Large intestine (tissue), 3 donors: ENCODE data around the gene ATP6V1B1. TPM values are rescaled to one million over a fixed set of nuclear protein-coding genes. Genes with fewer than 3 reads are reported as not detected.
A peak's percentile ranks its signal among the peaks of the same experiment; 100 is the strongest.

Experiments
- DNase-seq, 2 donors: peaks; one replicate each; pipeline versions ENCODE4 v3.0.0 to v3.0.0-alpha.2; 2013
- H3K27ac ChIP-seq: one replicate; pipeline ENCODE4 v1.5.1; 2013; ENCODE audit warnings: low read length
- H3K27me3 ChIP-seq: 2 replicates; pipeline ENCODE4 v1.6.1; 2013; ENCODE audit warnings: low read length; ENCODE audit not compliant: control insufficient read depth, insufficient read depth
- H3K36me3 ChIP-seq: 2 replicates; pipeline ENCODE4 v1.6.1; 2013; ENCODE audit warnings: low read length; ENCODE audit not compliant: control insufficient read depth, insufficient read depth
- H3K4me1 ChIP-seq: one replicate; pipeline ENCODE4 v1.6.1; 2013; ENCODE audit warnings: low read length; ENCODE audit not compliant: control insufficient read depth, insufficient read depth
- H3K4me3 ChIP-seq: one replicate; pipeline ENCODE4 v1.5.1; 2013; ENCODE audit warnings: low read length
- H3K9me3 ChIP-seq: one replicate; pipeline ENCODE4 v1.6.1; 2013; ENCODE audit warnings: mild to moderate bottlenecking, low read depth, low read length, moderate library complexity; ENCODE audit not compliant: control insufficient read depth
- WGBS: methylation state at CpG from one replicate; pipeline ENCODE4 v1.1.5; 2013; ENCODE audit warnings: low lambda C conversion rate; ENCODE audit not compliant: insufficient coverage; 5-methylcytosine and 5-hydroxymethylcytosine counted together
- polyA plus RNA-seq: library from polyadenylated mRNA; unstranded; fragments of 120-200 nt; gene quantifications from one replicate; pipeline ENCODE4 v1.2.1, GENCODE V29; 2013

ATP6V1B1 gene
- polyA plus RNA-seq, 1 donor, result 1.6 TPM

DNA sequence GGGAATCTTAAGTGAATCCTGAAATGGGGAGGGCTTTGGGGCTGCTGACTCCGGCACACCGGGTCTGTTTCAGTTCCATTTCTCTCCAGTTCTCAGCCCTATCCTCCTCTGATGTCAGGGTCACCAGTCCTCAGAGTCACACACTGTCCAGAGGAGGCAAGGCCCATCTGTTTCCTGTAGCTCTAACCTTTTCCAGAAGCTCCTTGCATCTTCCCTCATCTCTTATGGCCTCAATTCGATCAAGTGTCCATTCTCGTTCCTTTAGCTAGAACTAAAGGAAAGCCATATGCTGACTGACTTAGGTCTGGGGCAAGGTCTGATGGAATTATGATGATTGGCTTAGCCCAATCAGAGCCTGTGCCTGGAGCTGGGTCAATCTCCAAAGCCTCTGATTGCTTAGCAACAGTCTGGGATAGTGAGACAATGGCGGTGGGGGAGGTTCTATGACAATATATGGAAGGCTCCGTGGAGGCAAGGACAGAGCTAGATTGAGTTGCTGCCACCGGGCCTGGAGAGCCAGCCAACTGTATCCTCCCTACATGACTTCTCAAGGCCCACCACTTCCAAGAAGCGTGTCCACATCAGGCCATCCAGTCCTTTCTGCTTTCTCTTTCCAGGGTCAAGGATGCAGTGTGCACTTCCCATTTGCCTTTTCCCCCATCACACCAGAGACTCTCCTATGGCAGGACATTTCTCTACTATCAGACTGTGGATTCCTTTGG, 48.0 kb downstream of the ATP6V1B1 start:
- Histone ChIP-seq H3K36me3 (peaks cover 35% of the 10 kb centered on the region), H3K4me1 (no peaks in the 10 kb centered on the region), H3K4me3 (no peak overlapping the region), H3K27me3 (no peaks in the 10 kb centered on the region), H3K9me3 (no peaks in the 10 kb centered on the region), H3K27ac (no peak overlapping the region)
- no peak for DNase-seq
- no CpG with 5 or more reads among the region's 8 CpGs for WGBS

- peaks cover 40% of the 10 kb centered on the region for H3K36me3 ChIP-seq
- no peaks in the 10 kb centered on the region for H3K27me3 ChIP-seq
- no CpG with 5 or more reads among the region's 3 CpGs for WGBS
- no peak for DNase-seq
- no peak overlapping the region for H3K27ac ChIP-seq
- no peaks in the 10 kb centered on the region for H3K4me1 ChIP-seq
- H3K4me3 ChIP-seq, result no peak overlapping the region
- no peaks in the 10 kb centered on the region for H3K9me3 ChIP-seq
Measured at GRCh38 chr2:70984228-70984575, 48.5 kb downstream of the ATP6V1B1 start.

- Histone ChIP-seq H3K4me1 (no peaks in the 10 kb centered on the region), H3K36me3 (peaks cover 45% of the 10 kb centered on the region), H3K27me3 (no peaks in the 10 kb centered on the region), H3K4me3 (no peak overlapping the region), H3K27ac (no peak overlapping the region), H3K9me3 (no peaks in the 10 kb centered on the region)
- peak; percentile 62 to 73 for DNase-seq
- WGBS, result 100% methylated on average over 3 of the region's 32 CpGs
Measured at GRCh38 chr2:70984576-70985282, 49.0 kb downstream of the ATP6V1B1 start.

- WGBS, result no CpG with 5 or more reads among the region's 5 CpGs
- peaks cover 51% of the 10 kb centered on the region for H3K36me3 ChIP-seq
- no peaks in the 10 kb centered on the region for H3K27me3 ChIP-seq
- no peaks in the 10 kb centered on the region for H3K4me1 ChIP-seq
- no peak overlapping the region for H3K27ac ChIP-seq
- no peak overlapping the region for H3K4me3 ChIP-seq
- H3K9me3 ChIP-seq, result no peaks in the 10 kb centered on the region
- DNase-seq, result no peak
Measured at GRCh38 chr2:70985283-70985688, 49.6 kb downstream of the ATP6V1B1 start.

GRCh38 chr2:70985956-70986355, 50.3 kb downstream of the ATP6V1B1 start:
- no peak overlapping the region for H3K27ac ChIP-seq

GRCh38 chr2:70986499-70987189, 50.9 kb downstream of the ATP6V1B1 start:
- Histone ChIP-seq H3K36me3 (peaks cover 64% of the 10 kb centered on the region), H3K27me3 (no peaks in the 10 kb centered on the region), H3K4me3 (no peak overlapping the region), H3K4me1 (no peaks in the 10 kb centered on the region), H3K9me3 (no peaks in the 10 kb centered on the region), H3K27ac (no peak overlapping the region)
- no peak for DNase-seq
- 83% methylated on average over 1 of the region's 4 CpGs for WGBS

More at GRCh38 chr2:70985956-70986355, 50.3 kb downstream of the ATP6V1B1 start:
- WGBS, result no CpG with 5 or more reads among the region's 1 CpG
- H3K27me3 ChIP-seq, result no peaks in the 10 kb centered on the region
- H3K4me1 ChIP-seq, result no peaks in the 10 kb centered on the region
- no peak for DNase-seq
- H3K9me3 ChIP-seq, result no peaks in the 10 kb centered on the region
- no peak overlapping the region for H3K4me3 ChIP-seq
- peaks cover 58% of the 10 kb centered on the region for H3K36me3 ChIP-seq

DNA sequence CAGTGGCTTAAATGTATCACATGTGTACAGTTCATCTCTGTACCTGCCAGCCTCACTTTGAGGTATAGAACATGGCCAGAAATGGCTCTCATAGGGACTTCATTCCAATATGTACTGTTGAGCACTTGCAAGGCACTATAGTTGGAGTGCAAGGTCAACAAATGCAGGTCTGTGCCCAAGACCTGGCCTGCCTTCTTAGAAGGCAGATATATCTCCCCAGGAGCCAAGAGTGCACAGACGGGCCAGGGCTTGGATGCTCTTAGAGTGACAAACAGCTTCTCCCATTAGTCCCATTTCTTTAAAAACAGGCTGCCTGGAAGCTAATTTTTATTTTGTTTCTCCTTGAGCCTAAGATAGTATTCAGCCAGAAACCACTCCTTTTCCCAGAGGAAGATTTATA, 51.7 kb downstream of the ATP6V1B1 start:
- WGBS, result no CpG with 5 or more reads among the region's 1 CpG
- H3K4me1 ChIP-seq, result no peaks in the 10 kb centered on the region
- H3K36me3 ChIP-seq, result peaks cover 68% of the 10 kb centered on the region
- no peak overlapping the region for H3K4me3 ChIP-seq
- H3K27me3 ChIP-seq, result no peaks in the 10 kb centered on the region
- no peaks in the 10 kb centered on the region for H3K9me3 ChIP-seq
- H3K27ac ChIP-seq, result no peak overlapping the region
- no peak for DNase-seq

GRCh38 chr2:70988151-70988550, 52.5 kb downstream of the ATP6V1B1 start:
- H3K9me3 ChIP-seq, result no peaks in the 10 kb centered on the region
- H3K27ac ChIP-seq, result no peak overlapping the region
- peaks cover 64% of the 10 kb centered on the region for H3K36me3 ChIP-seq
- no peaks in the 10 kb centered on the region for H3K27me3 ChIP-seq
- WGBS, result no CpG with 5 or more reads among the region's 4 CpGs
- peaks cover 3% of the 10 kb centered on the region for H3K4me1 ChIP-seq
- no peak for DNase-seq
- no peak overlapping the region for H3K4me3 ChIP-seq

DNA sequence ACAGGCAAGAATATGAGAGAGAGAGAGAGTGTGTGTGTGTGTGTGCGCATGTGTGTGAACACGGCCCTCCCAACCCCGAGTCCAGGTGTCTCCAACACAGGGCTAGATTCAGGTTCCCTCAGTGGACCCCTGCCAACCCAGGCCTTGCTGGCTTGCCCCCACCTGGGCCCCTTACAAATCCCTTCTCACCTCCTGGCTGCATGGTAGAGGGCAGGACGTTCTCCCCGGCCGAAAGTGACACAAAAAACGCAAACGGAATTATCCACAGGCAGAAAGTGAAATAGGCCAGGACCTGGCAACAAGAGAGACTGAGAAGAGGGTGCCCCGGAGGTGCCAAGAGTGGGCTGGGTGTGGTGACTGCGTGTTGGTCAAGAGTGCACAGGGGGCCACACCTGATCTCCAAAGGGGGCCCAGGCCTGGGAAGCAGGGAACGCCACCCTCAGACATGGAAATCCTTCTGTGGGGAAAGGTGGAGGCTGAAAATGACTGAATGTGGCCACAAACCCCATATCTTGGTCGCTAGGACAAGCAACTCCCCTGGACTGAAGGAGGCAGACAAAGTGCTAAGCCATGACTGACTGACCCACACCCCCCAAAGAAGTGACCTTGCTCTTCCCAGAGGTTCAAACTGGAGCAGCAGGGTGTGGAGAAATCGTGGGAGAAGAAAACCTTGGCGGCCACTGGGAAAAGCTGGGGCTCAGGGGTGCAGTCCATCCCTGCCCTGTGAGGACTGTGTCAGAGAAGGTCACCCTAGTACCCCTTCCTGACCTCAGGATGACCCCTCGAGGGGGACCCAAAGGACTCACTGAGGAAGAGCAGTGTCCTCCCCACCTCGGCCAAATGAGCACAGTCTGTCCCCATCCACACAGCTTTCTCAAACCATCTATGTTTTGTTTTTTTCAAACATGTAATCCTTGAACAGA, 53.3 kb downstream of the ATP6V1B1 start:
- Histone ChIP-seq H3K9me3 (no peaks in the 10 kb centered on the region), H3K27ac (no peak overlapping the region), H3K4me1 (peaks cover 9% of the 10 kb centered on the region), H3K4me3 (no peak overlapping the region), H3K36me3 (peaks cover 61% of the 10 kb centered on the region), H3K27me3 (no peaks in the 10 kb centered on the region)
- DNase-seq, result no peak
- 67% methylated on average over 1 of the region's 16 CpGs for WGBS

- H3K9me3 ChIP-seq, result no peaks in the 10 kb centered on the region
- no CpG with 5 or more reads among the region's 5 CpGs for WGBS
- peaks cover 9% of the 10 kb centered on the region for H3K4me1 ChIP-seq
- no peaks in the 10 kb centered on the region for H3K27me3 ChIP-seq
- no peak overlapping the region for H3K4me3 ChIP-seq
- no peak overlapping the region for H3K27ac ChIP-seq
- DNase-seq, result no peak
- H3K36me3 ChIP-seq, result peaks cover 61% of the 10 kb centered on the region
Measured at GRCh38 chr2:70990216-70990615, 54.5 kb downstream of the ATP6V1B1 start.
